Activated CD8-positive, alpha-beta T cell treated with anti-CD3 and anti-CD28 coated beads, Interleukin-2, amount 10 ng/mL, durations not matched to agents 7 days and 5 days (primary cell): Measurements from ENCODE around the gene UBE4A. TPM values are rescaled to one million over a fixed set of nuclear protein-coding genes. Genes with fewer than 3 reads are reported as not detected.

ENCODE experiments used
- ATAC-seq: fragments of 150-1000 bp; cut with Tn5 transposase; one replicate; pipeline ENCODE4 v1.10.0; 2021; ENCODE audit warnings: moderate library complexity
- CTCF ChIA-PET: fragments of 350-600 bp; sonication (Branson Sonifier 250); formaldehyde crosslinking; loops from one replicate; lab custom pipeline; 2021; ENCODE audit warnings: antibody characterized with exemption; lab: Charles Lee
- POLR2A ChIA-PET: fragments of 350-600 bp; sonication (Branson Sonifier 250); formaldehyde crosslinking; loops from one replicate; lab custom pipeline; 2021; ENCODE audit warnings: antibody characterized with exemption; lab: Charles Lee
- DNase-seq: peaks from one replicate; pipeline ENCODE4 v3.0.0-alpha.2; 2020
- H3K27ac Mint-ChIP-seq: one replicate; pipeline ENCODE4 v1.8.0; 2021; ENCODE audit warnings: mild to moderate bottlenecking, mixed read lengths
- H3K27me3 Mint-ChIP-seq: one replicate; pipeline ENCODE4 v1.8.0; 2021; ENCODE audit warnings: low read depth, mixed read lengths
- H3K36me3 Mint-ChIP-seq: one replicate; pipeline ENCODE4 v1.8.0; 2021; ENCODE audit warnings: low read depth, mixed read lengths
- H3K4me1 Mint-ChIP-seq: one replicate; pipeline ENCODE4 v1.8.0; 2021; ENCODE audit warnings: low read depth, mixed read lengths
- H3K4me3 Mint-ChIP-seq: one replicate; pipeline ENCODE4 v1.8.0; 2021; ENCODE audit warnings: mild to moderate bottlenecking, mixed read lengths
- H3K9me3 Mint-ChIP-seq: one replicate; pipeline ENCODE4 v1.8.0; 2022; ENCODE audit warnings: mixed read lengths; ENCODE audit not compliant: insufficient read depth
- total RNA-seq, 2 experiments: library from RNA; stranded (reverse); gene quantifications; one replicate each; pipeline ENCODE4 v1.2.3, GENCODE V29; 2021

UBE4A gene
- total RNA-seq, 2 experiments from 2014 or later: 38.5 to 39.8 TPM

DNA sequence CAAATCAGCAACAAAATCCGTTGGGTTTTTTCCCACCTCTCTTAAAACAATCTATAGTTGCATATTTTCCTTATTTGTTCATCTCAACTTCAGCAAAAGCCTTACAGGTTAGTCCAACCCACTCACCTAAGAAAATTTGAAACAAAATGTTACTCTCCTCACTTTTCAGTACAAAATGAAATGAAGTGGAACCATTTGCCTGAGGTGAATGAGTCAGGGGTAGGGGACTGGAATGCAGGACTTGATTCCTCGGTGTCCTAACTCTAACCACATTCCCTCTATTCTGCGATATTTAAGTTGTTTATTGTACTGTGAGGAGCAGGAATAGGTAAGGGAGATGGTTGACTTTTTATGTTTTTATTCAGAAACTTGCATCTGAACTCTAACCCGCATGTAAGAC is 58.4 kb downstream of the UBE4A start:
- H3K36me3 Mint-ChIP-seq: no peaks in the 10 kb centered on the region
- POLR2A ChIA-PET: interaction anchor here (0.7 kb wide), 1 partner anchor 19 kb away, joined by 4 read pairs; the partner anchor contains the start of gene KMT2A
- H3K4me3 Mint-ChIP-seq: no peak overlapping the region
- ATAC-seq (no peak), DNase-seq (no peak)
- CTCF ChIA-PET: interaction anchor here (0.6 to 1.7 kb wide), 4 partner anchors 13 to 71 kb away, joined by 3 to 5 read pairs (median 4); no protein-coding TSS in a partner anchor
- H3K4me1 Mint-ChIP-seq: no peaks in the 10 kb centered on the region
- H3K27me3 Mint-ChIP-seq: no peaks in the 10 kb centered on the region
- no peak overlapping the region for H3K27ac Mint-ChIP-seq
- no peaks in the 10 kb centered on the region for H3K9me3 Mint-ChIP-seq

DNA sequence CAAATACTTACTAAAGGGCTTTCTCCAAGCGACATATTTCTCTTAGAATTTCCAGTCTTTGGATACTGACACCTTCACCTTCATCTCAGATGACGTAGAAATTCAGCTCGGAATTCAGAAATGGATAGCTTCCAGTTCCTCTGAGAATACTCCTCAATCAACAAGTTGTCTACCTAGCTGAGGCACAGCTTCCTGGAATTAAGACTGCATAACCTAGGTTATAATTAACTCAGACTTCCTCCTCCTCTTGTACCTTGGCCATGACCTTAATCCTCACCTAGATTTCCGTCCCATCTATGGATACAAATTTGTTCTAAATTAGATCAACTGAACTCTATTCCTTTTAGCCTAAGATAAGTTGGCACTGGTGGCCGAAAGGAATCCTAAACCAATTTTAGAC is 59.4 kb downstream of the UBE4A start:
- H3K4me3 Mint-ChIP-seq: no peak overlapping the region
- no peaks in the 10 kb centered on the region for H3K36me3 Mint-ChIP-seq
- ATAC-seq: no peak
- H3K27me3 Mint-ChIP-seq: no peaks in the 10 kb centered on the region
- no peaks in the 10 kb centered on the region for H3K9me3 Mint-ChIP-seq
- ChIA-PET POLR2A (interaction anchor here (0.7 kb wide), 1 partner anchor 477 kb away, joined by 5 read pairs; no protein-coding TSS in a partner anchor), CTCF (interaction anchor here (0.7 to 1.7 kb wide), 4 partner anchors 12 to 17 kb away, joined by 3 to 5 read pairs (median 4); no protein-coding TSS in a partner anchor)
- no peaks in the 10 kb centered on the region for H3K4me1 Mint-ChIP-seq
- H3K27ac Mint-ChIP-seq: no peak overlapping the region
- DNase-seq: no peak

DNA sequence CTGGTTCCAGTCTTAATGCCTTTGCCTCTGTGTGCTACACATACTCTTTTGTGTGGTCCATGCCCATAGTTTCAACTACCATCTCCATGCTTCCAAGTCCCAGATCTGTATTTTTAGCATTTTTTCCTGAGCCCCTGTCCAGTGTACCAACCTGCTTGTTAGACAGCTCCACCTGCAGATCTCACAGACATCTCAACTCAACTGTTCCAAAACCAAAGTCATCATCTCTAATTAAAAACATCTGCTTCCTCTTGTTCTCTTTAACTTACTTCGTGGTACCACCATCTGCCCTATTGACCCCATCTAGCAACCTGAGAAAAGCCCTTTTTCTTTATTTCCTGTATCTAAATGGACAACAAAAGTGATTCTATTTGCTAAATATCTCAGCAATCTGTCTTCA is 68.3 kb downstream of the UBE4A start:
- ChIA-PET POLR2A (no interaction called here), CTCF (interaction anchor here (1.2 kb wide), 1 partner anchor 8 kb away, joined by 4 read pairs; the partner anchor contains the start of gene KMT2A)
- no peaks in the 10 kb centered on the region for H3K36me3 Mint-ChIP-seq
- H3K4me3 Mint-ChIP-seq: no peak overlapping the region
- no peaks in the 10 kb centered on the region for H3K9me3 Mint-ChIP-seq
- ATAC-seq (no peak), DNase-seq (no peak)
- H3K27me3 Mint-ChIP-seq: peaks cover 11% of the 10 kb centered on the region
- no peak overlapping the region for H3K27ac Mint-ChIP-seq
- H3K4me1 Mint-ChIP-seq: peaks cover 6% of the 10 kb centered on the region

DNA sequence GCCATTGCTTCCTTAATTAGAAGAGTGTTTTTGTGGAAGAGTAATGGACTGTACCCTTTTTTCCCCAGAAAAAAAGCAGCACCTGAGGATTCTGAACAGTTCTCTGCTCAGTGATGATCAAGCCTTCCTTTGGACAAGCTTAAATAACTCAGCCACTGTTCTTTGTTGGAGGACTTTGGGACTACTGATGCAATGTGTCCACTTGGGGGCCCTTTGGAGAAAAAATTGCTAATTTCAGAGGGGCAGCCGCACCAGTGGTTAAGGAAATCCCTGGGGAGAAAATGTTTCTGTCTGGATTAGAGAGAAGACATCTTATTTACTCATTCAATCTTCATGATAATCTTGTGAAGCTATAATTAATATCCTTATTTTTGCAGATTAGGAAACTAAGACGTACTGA is 71.6 kb downstream of the UBE4A start:
- H3K9me3 Mint-ChIP-seq: no peaks in the 10 kb centered on the region
- ChIA-PET POLR2A (interaction anchor here (1.0 kb wide), 1 partner anchor 28 kb away, joined by 3 read pairs; no protein-coding TSS in a partner anchor), CTCF (interaction anchor here (0.7 to 1.5 kb wide), 10 partner anchors 9 to 259 kb away, joined by 3 to 7 read pairs (median 3); no protein-coding TSS in a partner anchor)
- DNase-seq (no peak), ATAC-seq (no peak)
- H3K27me3 Mint-ChIP-seq: peaks cover 11% of the 10 kb centered on the region
- no peak overlapping the region for H3K4me3 Mint-ChIP-seq
- peaks cover 21% of the 10 kb centered on the region for H3K4me1 Mint-ChIP-seq
- no peaks in the 10 kb centered on the region for H3K36me3 Mint-ChIP-seq
- no peak overlapping the region for H3K27ac Mint-ChIP-seq

DNA sequence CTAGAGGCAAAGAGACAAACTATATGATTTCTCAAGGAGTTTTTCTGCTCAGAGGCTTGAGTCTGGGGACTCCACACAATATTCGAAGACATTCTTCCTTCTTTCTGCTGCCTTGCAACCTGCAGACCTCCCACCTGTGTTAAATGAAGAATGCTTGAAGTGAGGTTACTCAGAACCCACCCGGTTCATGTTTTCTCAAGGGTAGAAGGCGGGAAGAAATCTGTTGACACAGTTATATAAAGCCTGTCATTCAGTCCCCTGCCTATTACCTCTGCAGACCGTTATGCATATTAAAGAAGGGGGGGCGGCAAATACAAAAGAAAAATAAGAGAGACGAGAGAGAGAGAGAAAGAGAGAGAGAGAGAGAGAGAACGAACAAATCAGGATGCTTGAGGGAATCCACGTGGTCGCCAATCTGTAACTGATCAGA is 74.7 kb downstream of the UBE4A start:
- POLR2A ChIA-PET: interaction anchor here (0.6 to 1.4 kb wide), 2 partner anchors 11 to 14 kb away, joined by 3 to 5 read pairs; no protein-coding TSS in a partner anchor
- ATAC-seq (no peak), DNase-seq (no peak)
- Mint-ChIP-seq H3K4me3 (peak overlapping the region; percentile 88), H3K27ac (peak overlapping the region; percentile 90), H3K4me1 (peaks cover 21% of the 10 kb centered on the region), H3K27me3 (peaks cover 3% of the 10 kb centered on the region), H3K36me3 (peaks cover 7% of the 10 kb centered on the region), H3K9me3 (no peaks in the 10 kb centered on the region)
- CTCF ChIA-PET: interaction anchor here (0.7 to 2.2 kb wide), 9 partner anchors 11 to 263 kb away, joined by 3 to 9 read pairs (median 3); no protein-coding TSS in a partner anchor

DNA sequence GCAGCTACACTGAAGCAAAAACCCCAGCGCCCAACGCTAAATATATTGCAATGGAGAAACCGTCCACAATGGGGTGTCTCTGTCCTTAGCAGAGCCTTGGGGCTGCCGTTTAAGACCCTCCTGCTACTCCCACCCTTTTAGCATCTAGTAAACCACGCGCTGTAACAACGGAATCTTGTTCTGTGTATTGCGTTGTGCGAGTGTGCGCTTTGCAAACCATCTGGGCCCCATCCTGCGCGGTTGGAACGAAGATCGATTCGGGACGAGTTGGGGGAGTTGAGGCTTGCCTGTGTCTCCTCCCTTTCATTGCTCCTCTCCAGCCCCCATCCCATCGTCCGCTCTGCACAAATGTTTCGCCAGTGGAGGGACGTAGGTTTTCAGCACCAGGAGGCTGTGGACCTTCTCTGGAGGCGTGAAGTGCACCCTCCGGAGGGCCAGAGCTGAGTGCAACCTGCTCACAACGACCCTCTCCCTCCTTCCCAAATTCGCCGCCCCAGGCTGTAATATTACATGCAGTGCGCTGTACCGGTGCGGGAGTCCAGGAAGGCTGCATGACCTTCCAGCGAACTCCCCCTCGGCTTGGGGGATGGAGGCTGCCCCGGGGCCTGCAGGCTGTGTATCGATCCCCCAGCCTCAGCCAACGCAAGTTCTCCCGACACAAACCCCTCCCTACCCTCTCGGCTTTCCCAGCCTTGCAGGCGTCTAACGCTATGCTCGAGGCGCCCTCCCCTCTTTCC is 75.3 kb downstream of the UBE4A start:
- Mint-ChIP-seq H3K27ac (peak overlapping the region; percentile 90), H3K27me3 (peaks cover 3% of the 10 kb centered on the region), H3K36me3 (peaks cover 13% of the 10 kb centered on the region), H3K4me3 (peak overlapping the region; percentile 88), H3K9me3 (no peaks in the 10 kb centered on the region), H3K4me1 (peaks cover 27% of the 10 kb centered on the region)
- ChIA-PET CTCF (interaction anchor here (0.7 to 2.2 kb wide), 18 partner anchors 10 to 263 kb away, joined by 3 to 12 read pairs (median 4); partner anchors contain the start of gene ATP5MG), POLR2A (interaction anchor here (0.6 to 2.1 kb wide), 14 partner anchors 11 to 354 kb away, joined by 3 to 24 read pairs (median 4); partner anchors contain the start of genes ATP5MG, CD3D and UBE4A)
- DNase-seq: peak; percentile 79
- peak; percentile 38 for ATAC-seq

DNA sequence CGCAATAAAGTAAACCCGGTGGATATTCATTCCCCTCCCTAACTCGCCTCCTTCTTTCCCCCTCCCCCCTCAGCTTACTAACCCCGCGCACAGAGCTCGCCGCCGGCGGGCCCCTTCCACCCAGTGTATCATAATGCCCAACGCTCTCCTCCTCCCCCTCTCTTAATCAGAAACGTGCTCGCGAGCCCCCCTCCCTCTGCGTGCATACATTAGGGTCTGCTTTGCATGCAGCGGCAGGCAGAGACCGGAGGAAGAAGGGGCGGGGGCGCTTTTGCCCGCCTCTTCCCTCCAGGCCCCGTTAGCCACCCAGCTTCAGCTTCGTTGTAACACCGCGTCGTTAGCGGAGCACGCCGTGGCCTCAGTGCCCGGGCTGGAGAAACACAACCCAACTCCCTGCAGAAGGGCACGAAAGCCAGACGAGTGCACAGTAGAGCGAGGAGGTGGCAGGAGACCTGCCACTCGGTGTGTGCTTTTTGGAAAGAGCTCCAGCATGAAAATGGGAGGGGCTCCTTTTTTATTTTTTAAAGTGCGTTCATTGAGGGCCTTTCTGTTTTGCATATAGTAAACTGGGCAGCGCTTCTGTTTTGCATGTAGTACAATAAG is 76.0 kb downstream of the UBE4A start:
- POLR2A ChIA-PET: interaction anchor here (0.8 to 2.1 kb wide), 16 partner anchors 11 to 354 kb away, joined by 3 to 24 read pairs (median 4); partner anchors contain the start of genes ATP5MG, CD3D and UBE4A
- CTCF ChIA-PET: interaction anchor here (0.8 to 2.2 kb wide), 17 partner anchors 8 to 264 kb away, joined by 3 to 12 read pairs (median 4); partner anchors contain the start of gene ATP5MG
- peak; percentile 28 for ATAC-seq

DNA sequence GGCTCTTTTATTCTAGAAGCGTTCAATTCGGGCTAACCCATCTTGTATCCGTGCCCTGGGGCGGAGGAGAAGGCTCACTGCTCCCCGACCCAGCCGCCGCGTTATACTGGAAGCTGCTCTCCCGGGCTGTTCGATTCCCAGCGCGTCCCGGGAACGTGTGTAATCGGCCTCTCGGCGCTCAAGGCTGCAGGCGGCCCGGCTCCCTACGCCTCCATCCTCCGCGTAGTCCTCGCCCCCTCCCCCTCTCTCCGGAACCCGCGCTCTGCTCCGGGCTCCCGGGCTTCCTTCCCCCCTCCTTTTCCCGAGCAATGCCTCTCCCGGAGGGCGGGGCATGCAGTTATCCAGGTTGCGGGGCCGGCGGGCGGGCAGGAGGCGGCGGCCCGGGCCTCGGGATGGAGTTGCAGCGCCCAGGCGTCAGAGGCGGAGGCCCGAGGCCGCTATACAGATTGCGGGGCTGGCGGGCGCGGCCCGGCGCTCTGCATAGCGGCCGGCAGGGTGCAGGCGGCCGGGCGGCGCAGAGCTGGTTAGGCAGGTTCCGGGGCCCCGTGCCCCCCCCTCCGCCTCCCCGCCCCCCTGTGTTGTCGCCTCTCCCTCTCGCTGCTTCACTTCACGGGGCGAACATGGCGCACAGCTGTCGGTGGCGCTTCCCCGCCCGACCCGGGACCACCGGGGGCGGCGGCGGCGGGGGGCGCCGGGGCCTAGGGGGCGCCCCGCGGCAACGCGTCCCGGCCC is 76.7 kb downstream of the UBE4A start, which contains the start of gene KMT2A:
TSS of gene KMT2A (plus strand) at position 600 of the 732 bp plus-strand sequence. CDS start at position 621, 21 bp downstream.
- ATAC-seq: peak; percentile 50
- Mint-ChIP-seq H3K27me3 (peaks cover 3% of the 10 kb centered on the region), H3K4me3 (peak within 1 kb of the TSS; percentile 89), H3K36me3 (peaks cover 24% of the 10 kb centered on the region), H3K4me1 (peaks cover 40% of the 10 kb centered on the region), H3K9me3 (no peaks in the 10 kb centered on the region), H3K27ac (peak within 1 kb of the TSS; percentile 90)
- CTCF ChIA-PET: interaction anchor here (0.8 to 2.2 kb wide), 11 partner anchors 9 to 57 kb away, joined by 3 to 12 read pairs (median 4); partner anchors contain the start of gene ATP5MG
- DNase-seq: peak; percentile 92
- POLR2A ChIA-PET: interaction anchor here (0.6 to 2.1 kb wide), 18 partner anchors 10 to 131 kb away, joined by 3 to 24 read pairs (median 4); partner anchors contain the start of genes ATP5MG, CD3D and UBE4A

More for the DNA sequence above, 76.0 kb downstream of the UBE4A start:
- peak; percentile 77 for DNase-seq
- Mint-ChIP-seq H3K4me3 (peak overlapping the region; percentile 88), H3K4me1 (peaks cover 33% of the 10 kb centered on the region), H3K27ac (peak overlapping the region; percentile 90), H3K27me3 (peaks cover 3% of the 10 kb centered on the region), H3K9me3 (no peaks in the 10 kb centered on the region), H3K36me3 (peaks cover 19% of the 10 kb centered on the region)

DNA sequence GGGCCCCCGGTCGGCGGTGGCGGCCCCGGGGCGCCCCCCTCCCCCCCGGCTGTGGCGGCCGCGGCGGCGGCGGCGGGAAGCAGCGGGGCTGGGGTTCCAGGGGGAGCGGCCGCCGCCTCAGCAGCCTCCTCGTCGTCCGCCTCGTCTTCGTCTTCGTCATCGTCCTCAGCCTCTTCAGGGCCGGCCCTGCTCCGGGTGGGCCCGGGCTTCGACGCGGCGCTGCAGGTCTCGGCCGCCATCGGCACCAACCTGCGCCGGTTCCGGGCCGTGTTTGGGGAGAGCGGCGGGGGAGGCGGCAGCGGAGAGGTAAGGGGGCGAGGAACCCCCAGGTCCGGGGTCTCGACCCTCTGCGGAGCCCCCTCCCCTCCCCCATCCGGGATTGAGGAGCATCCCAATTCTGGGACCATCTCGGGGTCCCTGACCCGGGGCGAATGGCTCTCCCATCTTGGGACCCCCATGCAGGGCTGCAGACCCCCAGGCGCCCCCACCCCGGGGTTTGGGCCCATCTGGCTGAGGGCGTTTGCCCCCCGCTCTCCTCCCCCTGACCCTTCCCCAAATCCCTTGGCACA is 77.3 kb downstream of the UBE4A start:
- Mint-ChIP-seq H3K4me1 (peaks cover 47% of the 10 kb centered on the region), H3K27me3 (peaks cover 3% of the 10 kb centered on the region), H3K4me3 (peak overlapping the region; percentile 89), H3K9me3 (no peaks in the 10 kb centered on the region), H3K27ac (peak overlapping the region; percentile 89), H3K36me3 (peaks cover 29% of the 10 kb centered on the region)
- POLR2A ChIA-PET: interaction anchor here (0.6 to 2.1 kb wide), 12 partner anchors 12 to 132 kb away, joined by 3 to 24 read pairs (median 5); partner anchors contain the start of genes ATP5MG, CD3D and UBE4A
- peak; percentile 22 for ATAC-seq
- CTCF ChIA-PET: interaction anchor here (1.0 to 2.0 kb wide), 4 partner anchors 9 to 56 kb away, joined by 4 to 12 read pairs (median 6); no protein-coding TSS in a partner anchor
- DNase-seq: peak; percentile 55
